Tibial nerve (tissue), 4 donors: ENCODE measurements around the gene SORCS3. TPM values are rescaled to one million over a fixed set of nuclear protein-coding genes. Genes with fewer than 3 reads are reported as not detected.

Experiments used
- DNase-seq, 2 donors: peaks; one replicate each; pipeline ENCODE4 v3.0.0-alpha.2; 2019; ENCODE audit warnings: low spot score in 2 of 2
- H3K27ac ChIP-seq, 4 donors: fragments of 200-600 bp; sonication (generic) in 3 of 4; one replicate each; pipeline ENCODE4 v1.5.1; 2017 to 2019; ENCODE audit warnings: mild to moderate bottlenecking in 1 of 4
- H3K27me3 ChIP-seq, 2 donors: fragments of 200-600 bp; sonication (generic) in 1 of 2; one replicate each; pipeline versions ENCODE4 v1.5.1 to v1.6.0; 2017 to 2019
- H3K36me3 ChIP-seq, 3 donors: fragments of 200-600 bp; sonication (generic); one replicate each; pipeline ENCODE4 v1.5.1; 2018 to 2019
- H3K4me1 ChIP-seq, 4 donors: fragments of 200-600 bp; sonication (generic) in 3 of 4; one replicate each; pipeline ENCODE4 v1.5.1; 2017 to 2019
- H3K4me3 ChIP-seq, 4 donors: fragments of 200-600 bp; sonication (generic) in 3 of 4; one replicate each; pipeline ENCODE4 v1.5.1; 2017 to 2019; ENCODE audit warnings: mild to moderate bottlenecking in 1 of 4, moderate library complexity in 1 of 4
- H3K9me3 ChIP-seq, 4 donors: fragments of 200-600 bp; sonication (generic) in 3 of 4; one replicate each; pipeline ENCODE4 v1.5.1; 2017 to 2019
- EP300 ChIP-seq, 2 donors: sonication (generic); formaldehyde crosslinking; IDR thresholded peaks; one replicate each; pipeline ENCODE4 v1.6.1; 2017; ENCODE audit warnings: antibody characterized with exemption in 2 of 2, mild to moderate bottlenecking in 1 of 2
- POLR2A ChIP-seq, 2 donors: fragments of 450-650 bp; IDR thresholded peaks; one replicate each; pipeline ENCODE4 v1.6.1; 2017; ENCODE audit warnings: antibody characterized with exemption in 2 of 2, mild to moderate bottlenecking in 2 of 2, moderate library complexity in 2 of 2
- WGBS, 2 donors: methylation state at CpG; one replicate each; pipeline ENCODE4 v1.1.5; 2018; 5-methylcytosine and 5-hydroxymethylcytosine counted together
- total RNA-seq, 4 donors: library from RNA; depleted of rRNA; stranded (reverse); fragments of >200 nt; gene quantifications; one replicate each; pipeline ENCODE4 v1.1.0, GENCODE V29; 2016
- TF ChIP-seq, protein P1 (sequence below), 5 experiments: fragments of 200-600 bp in 3 of 5; fragments of 450-650 bp in 2 of 5; sonication (generic) in 3 of 5; IDR thresholded peaks; one replicate each; pipeline ENCODE4 v1.5.1; 2016 to 2019; ENCODE audit warnings: antibody characterized with exemption in 5 of 5, mild to moderate bottlenecking in 3 of 5, moderate library complexity in 2 of 5

The SORCS3 gene
- total RNA-seq, 4 donors from 2014 or later, result 1.8 to 3.9 (median 3.2) TPM

DNA sequence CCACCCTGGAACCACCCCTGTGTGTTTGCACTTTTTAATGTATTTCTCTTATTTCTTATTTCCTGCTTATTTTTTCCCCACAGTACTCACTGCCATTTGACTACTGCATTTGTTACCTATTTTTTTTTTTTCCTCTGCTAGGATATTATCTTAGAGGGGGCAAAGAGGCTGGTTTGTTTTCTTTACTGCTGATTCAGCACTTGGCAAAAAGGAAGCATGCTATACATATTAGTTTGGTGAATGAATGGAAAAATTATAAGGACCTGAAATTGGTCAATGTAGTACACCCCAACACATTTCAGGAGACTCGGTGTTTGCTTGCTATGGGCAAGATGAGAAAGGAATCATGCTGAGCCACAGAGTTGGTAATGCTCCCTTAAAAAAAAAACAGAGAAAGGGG, 193.5 kb downstream of the SORCS3 start:
- TF ChIP-seq, protein P1, sequence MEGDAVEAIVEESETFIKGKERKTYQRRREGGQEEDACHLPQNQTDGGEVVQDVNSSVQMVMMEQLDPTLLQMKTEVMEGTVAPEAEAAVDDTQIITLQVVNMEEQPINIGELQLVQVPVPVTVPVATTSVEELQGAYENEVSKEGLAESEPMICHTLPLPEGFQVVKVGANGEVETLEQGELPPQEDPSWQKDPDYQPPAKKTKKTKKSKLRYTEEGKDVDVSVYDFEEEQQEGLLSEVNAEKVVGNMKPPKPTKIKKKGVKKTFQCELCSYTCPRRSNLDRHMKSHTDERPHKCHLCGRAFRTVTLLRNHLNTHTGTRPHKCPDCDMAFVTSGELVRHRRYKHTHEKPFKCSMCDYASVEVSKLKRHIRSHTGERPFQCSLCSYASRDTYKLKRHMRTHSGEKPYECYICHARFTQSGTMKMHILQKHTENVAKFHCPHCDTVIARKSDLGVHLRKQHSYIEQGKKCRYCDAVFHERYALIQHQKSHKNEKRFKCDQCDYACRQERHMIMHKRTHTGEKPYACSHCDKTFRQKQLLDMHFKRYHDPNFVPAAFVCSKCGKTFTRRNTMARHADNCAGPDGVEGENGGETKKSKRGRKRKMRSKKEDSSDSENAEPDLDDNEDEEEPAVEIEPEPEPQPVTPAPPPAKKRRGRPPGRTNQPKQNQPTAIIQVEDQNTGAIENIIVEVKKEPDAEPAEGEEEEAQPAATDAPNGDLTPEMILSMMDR (IDR thresholded peaks at IDR 0.05), result no peak
- TF ChIP-seq POLR2A (IDR thresholded peaks at IDR 0.05), result no peak
- no peak for TF ChIP-seq EP300 (IDR thresholded peaks at IDR 0.05)
- 68 to 88% methylated on average over 1 of the region's 1 CpG for WGBS, 2 donors
- Histone ChIP-seq H3K9me3 (no peaks in the 10 kb centered on the region), H3K4me3 (no peak overlapping the region), H3K4me1 (no peaks in the 10 kb centered on the region), H3K27ac (no peak overlapping the region), H3K36me3 (no peaks in the 10 kb centered on the region), H3K27me3 (no peaks in the 10 kb centered on the region)
- DNase-seq, result no peak

DNA sequence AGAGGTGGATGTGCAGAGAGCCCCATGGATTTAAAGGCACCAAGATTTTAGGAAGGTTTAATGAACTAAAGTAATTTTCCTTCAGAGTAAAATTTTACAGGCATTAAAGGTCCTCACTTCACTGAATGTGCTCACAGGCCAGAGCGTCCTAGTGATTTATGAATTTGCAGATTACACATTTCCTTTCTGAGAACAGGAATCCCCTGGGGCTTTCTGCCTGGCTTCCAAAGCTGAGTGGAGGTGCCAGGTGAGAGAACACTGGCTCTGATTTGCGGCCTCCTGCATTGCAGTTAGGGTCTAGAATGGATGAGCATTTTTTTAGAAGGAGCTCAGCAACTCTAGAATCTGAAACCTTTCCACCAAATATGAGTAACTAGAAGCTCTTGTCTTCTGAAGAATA, 194.3 kb downstream of the SORCS3 start:
- no peak for DNase-seq
- no peak overlapping the region for H3K27ac ChIP-seq
- H3K36me3 ChIP-seq, result no peaks in the 10 kb centered on the region
- H3K4me3 ChIP-seq, result no peak overlapping the region
- 55 to 63% methylated on average over 2 of the region's 2 CpGs for WGBS, 2 donors
- no peaks in the 10 kb centered on the region for H3K9me3 ChIP-seq
- H3K4me1 ChIP-seq, result no peaks in the 10 kb centered on the region
- H3K27me3 ChIP-seq, result no peaks in the 10 kb centered on the region
- TF ChIP-seq, protein P1 (IDR thresholded peaks at IDR 0.05), result no peak

DNA sequence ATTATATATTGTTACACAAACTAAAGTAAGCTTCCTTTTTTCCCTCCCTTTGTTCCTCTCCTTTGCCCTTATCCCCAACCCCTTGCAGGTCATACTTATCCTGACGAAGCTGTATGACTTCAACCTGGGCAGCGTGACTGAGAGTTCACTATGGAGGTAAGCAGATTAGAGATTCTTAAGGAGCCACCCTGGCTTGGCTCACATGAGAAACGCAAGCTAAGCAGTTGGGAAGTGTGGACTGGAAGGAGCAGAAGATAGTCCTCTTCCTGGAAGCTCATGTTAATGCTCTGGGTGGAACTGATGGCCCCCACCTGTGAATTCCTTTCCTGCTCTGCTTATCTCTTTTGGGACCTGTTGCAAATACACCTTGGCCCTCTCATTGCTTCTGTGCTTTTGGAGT, 201.6 kb downstream of the SORCS3 start:
- DNase-seq, result no peak
- TF ChIP-seq POLR2A (IDR thresholded peaks at IDR 0.05), result no peak
- TF ChIP-seq EP300 (IDR thresholded peaks at IDR 0.05), result no peak
- TF ChIP-seq, protein P1 (IDR thresholded peaks at IDR 0.05), result no peak
- no peak overlapping the region for H3K4me3 ChIP-seq
- no peak overlapping the region for H3K27ac ChIP-seq
- H3K4me1 ChIP-seq, result no peaks in the 10 kb centered on the region
- no peaks in the 10 kb centered on the region for H3K9me3 ChIP-seq
- H3K27me3 ChIP-seq, result no peaks in the 10 kb centered on the region
- H3K36me3 ChIP-seq, result no peaks in the 10 kb centered on the region
- 78 to 91% methylated on average over 3 of the region's 3 CpGs for WGBS, 2 donors

DNA sequence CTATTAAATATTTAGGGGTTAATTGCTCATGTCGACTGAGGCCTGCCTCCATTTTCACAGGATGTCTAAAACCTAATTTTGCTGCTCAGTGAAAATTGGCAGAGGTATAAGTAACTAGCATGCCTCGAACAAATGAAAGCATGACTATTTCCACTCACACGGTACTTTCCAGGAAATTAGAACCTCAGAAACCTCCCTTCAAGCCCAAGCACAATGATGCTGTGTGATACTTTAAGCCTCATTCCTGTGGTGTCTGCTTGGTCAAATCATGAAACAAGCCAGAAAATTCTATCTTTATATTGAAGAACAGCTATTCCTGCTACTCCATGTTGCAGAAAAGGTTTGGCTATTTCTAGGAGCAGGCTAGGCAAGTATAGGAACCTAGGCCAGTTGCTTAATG, 203.0 kb downstream of the SORCS3 start:
- no peaks in the 10 kb centered on the region for H3K36me3 ChIP-seq
- no peaks in the 10 kb centered on the region for H3K27me3 ChIP-seq
- TF ChIP-seq, protein P1 (IDR thresholded peaks at IDR 0.05), result no peak
- no peak for TF ChIP-seq EP300 (IDR thresholded peaks at IDR 0.05)
- H3K9me3 ChIP-seq, result no peaks in the 10 kb centered on the region
- no peak overlapping the region for H3K4me3 ChIP-seq
- H3K27ac ChIP-seq, result no peak overlapping the region
- WGBS, 2 donors, result 59 to 63% methylated on average over 3 of the region's 3 CpGs
- DNase-seq, result no peak
- no peaks in the 10 kb centered on the region for H3K4me1 ChIP-seq

DNA sequence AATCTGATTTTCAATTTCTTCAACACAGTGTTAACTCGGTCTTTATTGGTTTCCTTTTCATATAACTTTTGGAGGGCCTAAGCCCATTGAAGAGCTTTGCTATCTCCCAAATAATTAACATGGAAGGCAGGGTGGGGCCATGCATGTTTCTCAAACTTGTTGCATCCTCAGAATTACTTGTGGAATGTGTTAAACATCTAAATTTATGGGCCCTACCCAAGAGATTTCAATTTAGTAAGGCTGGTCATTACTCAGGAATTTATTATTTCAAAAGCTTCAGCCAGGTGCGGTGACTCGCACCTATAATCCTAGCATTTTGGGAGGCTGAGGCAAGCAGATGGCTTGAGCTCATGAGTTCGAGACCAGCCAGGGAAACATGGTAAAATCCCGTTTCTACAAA, 208.9 kb downstream of the SORCS3 start:
- TF ChIP-seq POLR2A (IDR thresholded peaks at IDR 0.05) (no peak), EP300 (IDR thresholded peaks at IDR 0.05) (no peak)
- TF ChIP-seq, protein P1 (IDR thresholded peaks at IDR 0.05), result no peak
- no peaks in the 10 kb centered on the region for H3K9me3 ChIP-seq
- H3K27ac ChIP-seq, result no peak overlapping the region
- DNase-seq, result no peak
- WGBS, 2 donors, result 92 to 94% methylated on average over 5 of the region's 5 CpGs
- H3K27me3 ChIP-seq, result no peaks in the 10 kb centered on the region
- no peaks in the 10 kb centered on the region for H3K4me1 ChIP-seq
- H3K36me3 ChIP-seq, result no peaks in the 10 kb centered on the region
- H3K4me3 ChIP-seq, result no peak overlapping the region
